ENCODE data around the gene PHF13. TPM values are rescaled to one million over a fixed set of nuclear protein-coding genes. Genes with fewer than 3 reads are reported as not detected.

PHF13 gene
- total and polyA plus RNA-seq, 2 of the 4 experiments (the other 2 are of a cell fraction), result 7.3 to 9.8 TPM

DNA sequence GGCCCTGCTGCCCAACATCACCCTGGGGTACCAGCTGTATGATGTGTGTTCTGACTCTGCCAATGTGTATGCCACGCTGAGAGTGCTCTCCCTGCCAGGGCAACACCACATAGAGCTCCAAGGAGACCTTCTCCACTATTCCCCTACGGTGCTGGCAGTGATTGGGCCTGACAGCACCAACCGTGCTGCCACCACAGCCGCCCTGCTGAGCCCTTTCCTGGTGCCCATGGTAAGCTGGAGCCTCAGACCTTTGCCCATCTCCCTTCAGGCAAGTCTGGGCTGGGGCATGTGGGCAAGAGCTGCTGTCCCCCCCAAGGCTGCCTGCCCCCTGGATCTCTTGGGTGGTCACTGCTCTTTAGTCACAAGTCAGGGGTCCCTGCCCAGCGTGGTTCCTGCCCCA, 42.5 kb upstream of the PHF13 start:
- Histone ChIP-seq H2BK120ac (ENCODE audit: low read depth, low read length) (no peak overlapping the region), H3K4ac (ENCODE audit: low read depth, low read length) (no peak overlapping the region), H2AFZ (replicated peaks; ENCODE audit: low read length, poor library complexity) (peak overlapping the region; percentile 21), H2BK20ac (ENCODE audit: low read depth, low read length) (no peak overlapping the region), H3K14ac (replicated peaks; ENCODE audit: low read depth, low read length) (no peak overlapping the region), H3K27ac (ENCODE audit: insufficient read depth, low read length) (no peak overlapping the region), H3K79me1 (ENCODE audit: low read depth in 1 of 2, low read length in 2 of 2) (no peaks in the 10 kb centered on the region), H2BK15ac (ENCODE audit: low read depth, low read length) (no peak overlapping the region), H3K4me2 (ENCODE audit: low read depth, low read length) (no peak overlapping the region), H3K18ac (ENCODE audit: low read depth, low read length) (no peak overlapping the region), H3K27me3 (ENCODE audit: control insufficient read depth, insufficient read depth, low read length) (peaks cover 29% of the 10 kb centered on the region), H3K36me3 (ENCODE audit: control insufficient read depth, insufficient read depth, low read length) (no peaks in the 10 kb centered on the region), H2BK5ac (ENCODE audit: low read depth, low read length, poor library complexity, severe bottlenecking) (no peak overlapping the region), H3K9me1 (ENCODE audit: insufficient read depth, low read length) (no peaks in the 10 kb centered on the region), H3K4me3 (ENCODE audit: insufficient read depth, low read depth, low read length) (no peak overlapping the region), H4K91ac (ENCODE audit: insufficient read depth, low read depth, low read length) (no peak overlapping the region), H3K23ac (ENCODE audit: low read depth, low read length) (no peak overlapping the region), H2AK5ac (ENCODE audit: low read depth, low read length) (no peak overlapping the region), H4K8ac (ENCODE audit: low read depth in 2 of 2, low read length in 2 of 2) (no peak overlapping the region), H3K56ac (ENCODE audit: extremely low read depth, insufficient read depth, low read length) (no peak overlapping the region), H4K20me1 (ENCODE audit: insufficient read depth, low read length) (no peaks in the 10 kb centered on the region), H3K9ac (ENCODE audit: low read depth, low read length) (no peak overlapping the region), H3K9me3 (ENCODE audit: control insufficient read depth, insufficient read depth, low read length) (peaks cover 10% of the 10 kb centered on the region), H3K4me1 (ENCODE audit: control insufficient read depth, insufficient read depth, low read length) (no peaks in the 10 kb centered on the region), H4K5ac (ENCODE audit: low read depth, low read length) (no peak overlapping the region), H2AK9ac (replicated peaks; ENCODE audit: low read depth, low read length, poor library complexity) (no peak overlapping the region)
- CTCF ChIA-PET, result no interaction called here
- no peak for TF ChIP-seq RFX5 (IDR thresholded peaks at IDR 0.05; ENCODE audit: low read depth, low read length)
- POLR2A ChIA-PET (ENCODE audit: unreplicated experiment), result no interaction called here
- dilution Hi-C loops (cut with HindIII; ENCODE audit: low sequenced_read_pairs, unreplicated experiment), result no loop called here
- BruUV-seq (replicated peaks), result no TSS peak
- in situ Hi-C loops (cut with MboI; ENCODE audit: low sequenced_read_pairs), result no loop called here
- ATAC-seq (ENCODE audit: low read depth), result no peak
- intact Hi-C loops (cut with micrococcal nuclease), result no loop called here
- DNase-seq, result no peak
- WGBS, 2 experiments (ENCODE audit: extremely low coverage in 2 of 2, insufficient read length in 1 of 2), result 41% methylated on average over 4 of the region's 5 CpGs; no CpG with 5 or more reads in 1 of the 2 experiments
